DND-41 (cell line): ENCODE results near the gene COCH.

Source experiments
- EZH2 ChIP-seq: IDR thresholded peaks from 3 replicates; pipeline ENCODE4 v1.6.1; 2012; ENCODE audit warnings: borderline replicate concordance, low read depth, mild to moderate bottlenecking, moderate library complexity, low read length, inconsistent platforms; ENCODE audit not compliant: severe bottlenecking
- TF ChIP-seq, protein P1 (sequence below): IDR thresholded peaks from 2 replicates; pipeline ENCODE4 v1.5.1; 2012; ENCODE audit warnings: borderline replicate concordance, low read length, moderate library complexity, mild to moderate bottlenecking; ENCODE audit not compliant: poor library complexity, severe bottlenecking; ENCODE audit errors: extremely low read depth

DNA sequence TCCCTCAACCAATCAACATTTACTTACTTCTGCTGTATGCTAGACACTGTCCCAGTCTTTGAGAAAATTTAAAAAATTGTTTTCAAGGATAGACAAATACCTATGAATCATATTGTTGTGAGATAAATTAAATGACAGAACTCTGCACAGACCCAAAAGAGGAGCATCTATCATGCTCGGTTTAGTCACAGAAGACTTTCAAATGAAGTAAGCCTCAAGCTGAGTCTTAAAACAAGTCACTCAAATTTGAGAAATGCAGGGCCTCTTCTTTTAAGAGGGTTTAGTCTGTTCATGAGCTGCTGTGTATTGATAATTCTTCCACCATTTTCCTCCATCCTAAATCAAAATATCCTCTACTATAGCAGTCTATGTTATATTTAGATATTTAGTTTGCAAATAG lies 24.4 kb upstream of the COCH start:
- TF ChIP-seq, protein P1, sequence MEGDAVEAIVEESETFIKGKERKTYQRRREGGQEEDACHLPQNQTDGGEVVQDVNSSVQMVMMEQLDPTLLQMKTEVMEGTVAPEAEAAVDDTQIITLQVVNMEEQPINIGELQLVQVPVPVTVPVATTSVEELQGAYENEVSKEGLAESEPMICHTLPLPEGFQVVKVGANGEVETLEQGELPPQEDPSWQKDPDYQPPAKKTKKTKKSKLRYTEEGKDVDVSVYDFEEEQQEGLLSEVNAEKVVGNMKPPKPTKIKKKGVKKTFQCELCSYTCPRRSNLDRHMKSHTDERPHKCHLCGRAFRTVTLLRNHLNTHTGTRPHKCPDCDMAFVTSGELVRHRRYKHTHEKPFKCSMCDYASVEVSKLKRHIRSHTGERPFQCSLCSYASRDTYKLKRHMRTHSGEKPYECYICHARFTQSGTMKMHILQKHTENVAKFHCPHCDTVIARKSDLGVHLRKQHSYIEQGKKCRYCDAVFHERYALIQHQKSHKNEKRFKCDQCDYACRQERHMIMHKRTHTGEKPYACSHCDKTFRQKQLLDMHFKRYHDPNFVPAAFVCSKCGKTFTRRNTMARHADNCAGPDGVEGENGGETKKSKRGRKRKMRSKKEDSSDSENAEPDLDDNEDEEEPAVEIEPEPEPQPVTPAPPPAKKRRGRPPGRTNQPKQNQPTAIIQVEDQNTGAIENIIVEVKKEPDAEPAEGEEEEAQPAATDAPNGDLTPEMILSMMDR = no peak
- TF ChIP-seq EZH2 = no peak
